ENCODE measurements around the gene FOXL2NB. TPM values are rescaled to one million over a fixed set of nuclear protein-coding genes. Genes with fewer than 3 reads are reported as not detected.

The FOXL2NB gene
- total and polyA plus RNA-seq, 2 of the 13 experiments (the other 11 are each of a cell fraction or from before 2014, with no cell fraction given): not detected

GRCh38 chr3:138915503-138916498 is 31.2 kb upstream of the FOXL2NB start (continued):
- TF ChIP-seq ZNF589 (CRISPR knock-in tag; conservative IDR thresholded peaks at IDR 0.05): no peak; the same call in 1 of the 2 replicates
- TF ChIP-seq ZNF260 (CRISPR knock-in tag; IDR thresholded peaks at IDR 0.05; ENCODE audit: borderline replicate concordance, low read depth): no peak
- 0 out of 2 replicates have a peak, but pooled peaks have one; percentile 57 for TF ChIP-seq ZFP37 (CRISPR knock-in tag; IDR thresholded peaks at IDR 0.05; ENCODE audit: borderline replicate concordance)
- TF ChIP-seq TGIF2 (CRISPR knock-in tag; IDR thresholded peaks at IDR 0.05): no peak
- TF ChIP-seq NCOA5 (CRISPR knock-in tag; IDR thresholded peaks at IDR 0.05): no peak
- peak; percentile 66; the same call in 1 of the 2 replicates for TF ChIP-seq ZNF354B (CRISPR knock-in tag; IDR thresholded peaks at IDR 0.05)
- TF ChIP-seq ATF7-NPFF (CRISPR knock-in tag; IDR thresholded peaks at IDR 0.05; ENCODE audit: low read depth): no peak
- TF ChIP-seq THRA (CRISPR knock-in tag; IDR thresholded peaks at IDR 0.05; ENCODE audit: borderline replicate concordance): no peak
- no peak for TF ChIP-seq FOXK2 (IDR thresholded peaks at IDR 0.05)
- TF ChIP-seq CERS6 (CRISPR knock-in tag; IDR thresholded peaks at IDR 0.05): 0 out of 2 replicates have a peak, but pooled peaks have one; percentile 9
- TF ChIP-seq MAFG (CRISPR knock-in tag; IDR thresholded peaks at IDR 0.05): 0 out of 2 replicates have a peak, but pooled peaks have one; percentile 43
- TF ChIP-seq ZNF839 (CRISPR knock-in tag; IDR thresholded peaks at IDR 0.05; ENCODE audit: borderline replicate concordance): no peak
- 0 out of 2 replicates have a peak, but pooled peaks have one; percentile 32 for TF ChIP-seq TMF1 (CRISPR knock-in tag; IDR thresholded peaks at IDR 0.05; ENCODE audit: low read depth)
- TF ChIP-seq HINFP (CRISPR knock-in tag; IDR thresholded peaks at IDR 0.05; ENCODE audit: low read depth): no peak
- peak; percentile 18; the same call in 1 of the 2 replicates for TF ChIP-seq RXRB (CRISPR knock-in tag; IDR thresholded peaks at IDR 0.05; ENCODE audit: borderline replicate concordance)
- no peak for TF ChIP-seq ZNF33B (CRISPR knock-in tag; IDR thresholded peaks at IDR 0.05)
- TF ChIP-seq ZBTB10 (CRISPR knock-in tag; IDR thresholded peaks at IDR 0.05; ENCODE audit: borderline replicate concordance): no peak; the same call in 1 of the 2 replicates
- TF ChIP-seq DR1 (CRISPR knock-in tag; IDR thresholded peaks at IDR 0.05): no peak
- no peak for TF ChIP-seq ZNF652 (CRISPR knock-in tag; IDR thresholded peaks at IDR 0.05; ENCODE audit: borderline replicate concordance, low read depth)
- 0 out of 2 replicates have a peak, but pooled peaks have one; percentile 58 for TF ChIP-seq ZKSCAN5 (CRISPR knock-in tag; IDR thresholded peaks at IDR 0.05)
- TF ChIP-seq HDAC2 (CRISPR knock-in tag; IDR thresholded peaks at IDR 0.05): no peak

Data from HepG2 (cell line).